HEK293 (cell line): ENCODE measurements around the gene IL6R.

ENCODE experiments used
- CTCF ChIA-PET: fragments of 350-600 bp; formaldehyde crosslinking; extraction: SDS; loops from one replicate; lab custom pipeline; 2021; ENCODE audit warnings: antibody characterized with exemption; lab: Yijun Ruan, JAX
- POLR2A ChIA-PET: fragments of 300-600 bp; formaldehyde crosslinking; extraction: SDS; loops from one replicate; lab custom pipeline; 2020; ENCODE audit warnings: antibody characterized with exemption, inconsistent platforms; lab: Yijun Ruan, JAX
- H3K27ac ChIP-seq: fragments of 200-500 bp; sonication (Bioruptor generic); 2 replicates; pipeline ENCODE4 v1.5.1; 2014; ENCODE audit warnings: low read depth, low read length, control low read depth, inconsistent platforms; ENCODE audit errors: extremely low read depth
- H3K36me3 ChIP-seq, 2 experiments: fragments of 200-500 bp in 1 of 2; sonication (Bioruptor generic) in 1 of 2; 1 replicate in 1 of 2; 2 replicates in 1 of 2; pipeline ENCODE4 v1.5.1; 2014 to 2017; ENCODE audit warnings: inconsistent platforms in 2 of 2, low read length in 2 of 2; ENCODE audit not compliant: control insufficient read depth in 2 of 2, insufficient read depth in 1 of 2
- H3K4me1 ChIP-seq: fragments of 200-500 bp; sonication (Bioruptor generic); 2 replicates; pipeline ENCODE4 v1.5.1; 2014; ENCODE audit warnings: mild to moderate bottlenecking, low read length, inconsistent platforms; ENCODE audit not compliant: control insufficient read depth, insufficient read depth
- H3K4me3 ChIP-seq: 2 replicates; pipeline ENCODE4 v1.5.1; 2011; ENCODE audit warnings: low read depth, mild to moderate bottlenecking, control low read depth, low read length, moderate library complexity
- H3K9me3 ChIP-seq: fragments of 200-500 bp; sonication (Bioruptor generic); 2 replicates; pipeline ENCODE4 v1.5.1; 2014; ENCODE audit warnings: low read depth, low read length, inconsistent platforms; ENCODE audit not compliant: control insufficient read depth, insufficient read depth
- CTCF ChIP-seq: fragments of 450-650 bp; formaldehyde crosslinking; IDR thresholded peaks from 2 replicates; pipeline ENCODE4 v1.5.1; 2016; ENCODE audit warnings: missing biosample characterization, missing genetic modification characterization
- EGR2 ChIP-seq: fragments of 450-650 bp; formaldehyde crosslinking; IDR thresholded peaks from 2 replicates; pipeline ENCODE4 v1.5.1; 2016; ENCODE audit warnings: low read depth, missing biosample characterization, missing genetic modification characterization
- GLI4 ChIP-seq: fragments of 450-650 bp; formaldehyde crosslinking; IDR thresholded peaks from 2 replicates; pipeline ENCODE4 v1.5.1; 2016; ENCODE audit warnings: missing biosample characterization, missing genetic modification characterization
- GLIS2 ChIP-seq: fragments of 450-650 bp; formaldehyde crosslinking; IDR thresholded peaks from 2 replicates; pipeline ENCODE4 v1.5.1; 2016; ENCODE audit warnings: missing biosample characterization, missing genetic modification characterization
- IKZF3 ChIP-seq: fragments of 450-650 bp; IDR thresholded peaks from 2 replicates; pipeline ENCODE4 v1.5.0; 2018; ENCODE audit warnings: missing biosample characterization, mild to moderate bottlenecking, missing genetic modification characterization, moderate library complexity
- KLF8 ChIP-seq: fragments of 450-650 bp; formaldehyde crosslinking; IDR thresholded peaks from 2 replicates; pipeline ENCODE4 v1.5.1; 2016; ENCODE audit warnings: missing biosample characterization, missing genetic modification characterization
- PRDM4 ChIP-seq: fragments of 450-650 bp; formaldehyde crosslinking; IDR thresholded peaks from 2 replicates; pipeline ENCODE4 v1.5.1; 2017; ENCODE audit warnings: missing biosample characterization, missing genetic modification characterization
- SETDB1 ChIP-seq: IDR thresholded peaks from one replicate; pipeline ENCODE4 v1.6.1; 2017; ENCODE audit warnings: mild to moderate bottlenecking, low read length, moderate library complexity, mixed read lengths; ENCODE audit not compliant: insufficient read length
- YY1 ChIP-seq: fragments of 450-650 bp; formaldehyde crosslinking; IDR thresholded peaks from 2 replicates; pipeline ENCODE4 v1.5.1; 2018; ENCODE audit warnings: missing biosample characterization, missing genetic modification characterization
- ZBTB17 ChIP-seq: fragments of 450-650 bp; formaldehyde crosslinking; IDR thresholded peaks from 2 replicates; pipeline ENCODE4 v1.5.1; 2016; ENCODE audit warnings: missing biosample characterization, missing genetic modification characterization
- ZFHX2 ChIP-seq: fragments of 450-650 bp; formaldehyde crosslinking; conservative IDR thresholded peaks from 2 replicates; pipeline ENCODE4 v1.5.1; 2016; ENCODE audit warnings: missing biosample characterization, missing genetic modification characterization
- ZNF138 ChIP-seq: fragments of 450-650 bp; formaldehyde crosslinking; IDR thresholded peaks from 2 replicates; pipeline ENCODE4 v1.5.1; 2016; ENCODE audit warnings: missing biosample characterization, missing genetic modification characterization, borderline replicate concordance
- ZNF146 ChIP-seq: fragments of 450-650 bp; formaldehyde crosslinking; IDR thresholded peaks from 2 replicates; pipeline ENCODE4 v1.5.1; 2016; ENCODE audit warnings: missing biosample characterization, missing genetic modification characterization
- ZNF169 ChIP-seq: fragments of 450-650 bp; formaldehyde crosslinking; IDR thresholded peaks from 2 replicates; pipeline ENCODE4 v1.5.1; 2016; ENCODE audit warnings: missing biosample characterization, missing genetic modification characterization
- ZNF175 ChIP-seq: fragments of 450-650 bp; formaldehyde crosslinking; IDR thresholded peaks from 2 replicates; pipeline ENCODE4 v1.5.1; 2016; ENCODE audit warnings: missing biosample characterization, missing genetic modification characterization
- ZNF248 ChIP-seq: fragments of 450-650 bp; formaldehyde crosslinking; IDR thresholded peaks from 2 replicates; pipeline ENCODE4 v1.5.1; 2017; ENCODE audit warnings: missing biosample characterization, missing genetic modification characterization
- ZNF501 ChIP-seq: fragments of 450-650 bp; formaldehyde crosslinking; IDR thresholded peaks from 2 replicates; pipeline ENCODE4 v1.5.1; 2016; ENCODE audit warnings: missing biosample characterization, missing genetic modification characterization
- ZNF585B ChIP-seq: fragments of 450-650 bp; formaldehyde crosslinking; IDR thresholded peaks from 2 replicates; pipeline ENCODE4 v1.5.1; 2016; ENCODE audit warnings: missing biosample characterization, missing genetic modification characterization
- ZNF621 ChIP-seq: fragments of 450-650 bp; formaldehyde crosslinking; IDR thresholded peaks from 2 replicates; pipeline ENCODE4 v1.5.1; 2017; ENCODE audit warnings: missing biosample characterization, missing genetic modification characterization
- ZNF654 ChIP-seq: fragments of 450-650 bp; formaldehyde crosslinking; IDR thresholded peaks from 2 replicates; pipeline ENCODE4 v1.5.1; 2016; ENCODE audit warnings: low read depth, missing biosample characterization, missing genetic modification characterization
- ZNF677 ChIP-seq: fragments of 450-650 bp; IDR thresholded peaks from 2 replicates; pipeline ENCODE4 v1.5.0; 2018; ENCODE audit warnings: missing biosample characterization, mild to moderate bottlenecking, missing genetic modification characterization, moderate library complexity
- ZNF768 ChIP-seq: fragments of 450-650 bp; formaldehyde crosslinking; IDR thresholded peaks from 2 replicates; pipeline ENCODE4 v1.5.1; 2018; ENCODE audit warnings: missing biosample characterization, mild to moderate bottlenecking, missing genetic modification characterization
- ZNF791 ChIP-seq: fragments of 450-650 bp; formaldehyde crosslinking; IDR thresholded peaks from 2 replicates; pipeline ENCODE4 v1.5.1; 2016; ENCODE audit warnings: missing biosample characterization, missing genetic modification characterization

Gene IL6R

GRCh38 chr1:154402409-154402921 lies 2.7 kb upstream of the IL6R start:
- Histone ChIP-seq H3K36me3 (no peaks in the 10 kb centered on the region), H3K9me3 (no peaks in the 10 kb centered on the region), H3K27ac (no peak overlapping the region), H3K4me1 (peaks cover 2% of the 10 kb centered on the region; the same call in 1 of the 2 replicates), H3K4me3 (no peak overlapping the region)
- POLR2A ChIA-PET = no interaction called here
- TF ChIP-seq ZNF585B (tag by site-specific recombination) (no peak), ZNF621 (tag by site-specific recombination) (no peak), IKZF3 (tag by site-specific recombination) (no peak), ZNF169 (no peak), PRDM4 (no peak), ZNF791 (no peak), ZBTB17 (tag by site-specific recombination) (no peak), ZNF768 (tag by site-specific recombination) (no peak), GLI4 (no peak), GLIS2 (tag by site-specific recombination) (no peak), YY1 (tag by site-specific recombination) (no peak), ZNF146 (tag by site-specific recombination) (no peak), SETDB1 (no peak), ZNF501 (tag by site-specific recombination) (no peak), ZNF138 (tag by site-specific recombination) (no peak), CTCF (no peak), KLF8 (tag by site-specific recombination) (no peak), ZNF248 (tag by site-specific recombination) (no peak)
- CTCF ChIA-PET = interaction anchor here (0.5 to 3.6 kb wide), 4 partner anchors 48 to 144 kb away, joined by 3 to 17 read pairs (median 3); partner anchors contain the start of gene ATP8B2

GRCh38 chr1:154403261-154403943 lies 1.7 kb upstream of the IL6R start:
- ChIA-PET CTCF (interaction anchor here (0.6 to 3.6 kb wide), 5 partner anchors 12 to 1918 kb away, joined by 3 to 17 read pairs (median 3); no protein-coding TSS in a partner anchor), POLR2A (interaction anchor here (0.5 to 0.6 kb wide), 2 partner anchors 131 to 481 kb away, joined by 4 to 6 read pairs; no protein-coding TSS in a partner anchor)
- Histone ChIP-seq H3K9me3 (no peaks in the 10 kb centered on the region), H3K36me3 (no peaks in the 10 kb centered on the region), H3K4me1 (peaks cover 2% of the 10 kb centered on the region; the same call in 1 of the 2 replicates), H3K27ac (no peak overlapping the region), H3K4me3 (no peak overlapping the region)
- TF ChIP-seq ZNF654 (tag by site-specific recombination) (no peak), ZNF175 (tag by site-specific recombination) (no peak), ZNF677 (tag by site-specific recombination) (no peak), ZFHX2 (tag by site-specific recombination) (0 out of 2 replicates have a peak, but pooled peaks have one; percentile 24), ZBTB17 (tag by site-specific recombination) (peak; percentile 43; the same call in 1 of the 2 replicates), EGR2 (tag by site-specific recombination) (0 out of 2 replicates have a peak, but pooled peaks have one; percentile 40)
